ENCODE measurements around the gene NIT1. TPM values are rescaled to one million over a fixed set of nuclear protein-coding genes. Genes with fewer than 3 reads are reported as not detected.

Gene NIT1
- total and polyA plus RNA-seq, 2 donors (not counting 3 experiments of a cell fraction or from before 2014, with no cell fraction given): 20.3 to 26.5 TPM

DNA sequence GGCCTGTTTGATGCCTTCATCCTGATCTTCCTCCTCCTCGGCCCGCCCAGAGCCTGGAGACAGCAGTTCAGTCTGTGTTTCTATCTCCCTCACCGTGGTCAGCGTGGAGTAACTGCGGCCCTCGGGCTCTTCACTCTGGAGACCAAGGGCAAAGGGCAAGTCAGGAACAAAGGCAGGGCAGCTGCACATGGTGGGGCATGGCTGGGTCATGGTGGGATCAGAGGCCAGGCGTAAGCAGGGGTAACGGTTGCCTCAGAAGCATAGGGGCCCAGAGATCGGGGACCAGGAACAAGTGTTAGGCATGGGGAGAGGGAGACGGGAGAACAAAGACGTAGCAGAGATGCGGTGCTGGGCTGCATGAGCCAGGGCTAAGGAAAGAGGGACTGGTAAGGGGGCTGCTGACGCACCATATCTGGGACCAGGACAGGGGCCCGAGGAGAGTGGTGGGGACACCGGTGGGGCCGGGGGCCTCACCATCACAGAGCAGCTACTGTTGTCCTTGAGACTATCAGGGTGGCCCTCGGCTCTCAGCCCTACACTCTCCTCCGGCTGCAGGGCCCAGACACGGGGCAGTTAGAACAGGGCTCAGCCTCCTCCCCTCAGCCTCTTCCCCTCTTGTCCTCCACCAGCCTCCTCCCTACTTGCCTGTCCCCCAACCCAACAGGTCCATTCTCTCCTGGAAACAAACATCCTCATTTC lies 45.0 kb upstream of the NIT1 start:
- H3K9me1 ChIP-seq (replicated peaks; ENCODE audit: control insufficient read depth, extremely low read depth, insufficient read depth, low read length): no peaks in the 10 kb centered on the region
- H4K20me1 ChIP-seq (replicated peaks; ENCODE audit: control insufficient read depth, extremely low read depth, insufficient read depth, low read length): no peaks in the 10 kb centered on the region
- no peak for TF ChIP-seq POLR2A (IDR thresholded peaks at IDR 0.05; ENCODE audit: low read depth, low read length)
- no peak for TF ChIP-seq GATA2 (IDR thresholded peaks at IDR 0.05; ENCODE audit: insufficient read depth, insufficient read length, low read depth, low read length)
- TF ChIP-seq EZH2 (IDR thresholded peaks at IDR 0.05; ENCODE audit: borderline replicate concordance, low read depth, low read length, severe bottlenecking): no peak
- TF ChIP-seq, protein P1, sequence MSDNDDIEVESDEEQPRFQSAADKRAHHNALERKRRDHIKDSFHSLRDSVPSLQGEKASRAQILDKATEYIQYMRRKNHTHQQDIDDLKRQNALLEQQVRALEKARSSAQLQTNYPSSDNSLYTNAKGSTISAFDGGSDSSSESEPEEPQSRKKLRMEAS (IDR thresholded peaks at IDR 0.05; ENCODE audit: insufficient read depth, insufficient read length): no peak
- TF ChIP-seq, protein P2, sequence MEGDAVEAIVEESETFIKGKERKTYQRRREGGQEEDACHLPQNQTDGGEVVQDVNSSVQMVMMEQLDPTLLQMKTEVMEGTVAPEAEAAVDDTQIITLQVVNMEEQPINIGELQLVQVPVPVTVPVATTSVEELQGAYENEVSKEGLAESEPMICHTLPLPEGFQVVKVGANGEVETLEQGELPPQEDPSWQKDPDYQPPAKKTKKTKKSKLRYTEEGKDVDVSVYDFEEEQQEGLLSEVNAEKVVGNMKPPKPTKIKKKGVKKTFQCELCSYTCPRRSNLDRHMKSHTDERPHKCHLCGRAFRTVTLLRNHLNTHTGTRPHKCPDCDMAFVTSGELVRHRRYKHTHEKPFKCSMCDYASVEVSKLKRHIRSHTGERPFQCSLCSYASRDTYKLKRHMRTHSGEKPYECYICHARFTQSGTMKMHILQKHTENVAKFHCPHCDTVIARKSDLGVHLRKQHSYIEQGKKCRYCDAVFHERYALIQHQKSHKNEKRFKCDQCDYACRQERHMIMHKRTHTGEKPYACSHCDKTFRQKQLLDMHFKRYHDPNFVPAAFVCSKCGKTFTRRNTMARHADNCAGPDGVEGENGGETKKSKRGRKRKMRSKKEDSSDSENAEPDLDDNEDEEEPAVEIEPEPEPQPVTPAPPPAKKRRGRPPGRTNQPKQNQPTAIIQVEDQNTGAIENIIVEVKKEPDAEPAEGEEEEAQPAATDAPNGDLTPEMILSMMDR (IDR thresholded peaks at IDR 0.05; ENCODE audit: extremely low read depth in 1 of 2, insufficient read depth in 1 of 2, low read depth in 1 of 2, low read length in 2 of 2): no peak
- no peak for TF ChIP-seq MYC (IDR thresholded peaks at IDR 0.05; ENCODE audit: low read depth, low read length)
- TF ChIP-seq JUN (IDR thresholded peaks at IDR 0.05; ENCODE audit: borderline replicate concordance, insufficient read depth, insufficient read length, low read depth): no peak
- TF ChIP-seq FOS (IDR thresholded peaks at IDR 0.05; ENCODE audit: borderline replicate concordance, insufficient read depth, low read length): no peak
- no peak for TF ChIP-seq POLR2AphosphoS5 (IDR thresholded peaks at IDR 0.05; ENCODE audit: insufficient read depth, low read depth, low read length)
- H3K79me2 ChIP-seq (ENCODE audit: control insufficient read depth, insufficient read depth, low read length): no peaks in the 10 kb centered on the region
- no peaks in the 10 kb centered on the region for H3K4me1 ChIP-seq (ENCODE audit: control insufficient read depth, extremely low read depth, insufficient read depth, low read length)
- no peaks in the 10 kb centered on the region for H3K36me3 ChIP-seq (ENCODE audit: control insufficient read depth in 2 of 2, extremely low read depth in 1 of 2, insufficient read depth in 2 of 2, low read length in 2 of 2)
- intact Hi-C loops (cut with micrococcal nuclease) (no loop called here), dilution Hi-C loops (cut with MboI; ENCODE audit: extremely low pct_ligation_motif_present, low sequenced_read_pairs) (no loop called here)
- H2AFZ ChIP-seq (ENCODE audit: low read depth, low read length): no peak overlapping the region
- POLR2A ChIA-PET: no interaction called here
- FAIRE-seq (no peak), DNase-seq (ENCODE audit: low read depth, low spot score) (no peak)
- H3K27ac ChIP-seq (ENCODE audit: insufficient read depth, low read depth, low read length): no peak overlapping the region
- H3K9me3 ChIP-seq (replicated peaks; ENCODE audit: control insufficient read depth, insufficient read depth, low read length): no peaks in the 10 kb centered on the region
- H3K4me2 ChIP-seq (ENCODE audit: insufficient read depth, low read length): no peak overlapping the region
- no peak overlapping the region for H3K4me3 ChIP-seq (replicated peaks in 1 of 3; ENCODE audit: insufficient read depth in 1 of 3, low read depth in 1 of 3, low read length in 3 of 3)
- no TSS peak for BruUV-seq (replicated peaks)
- no peaks in the 10 kb centered on the region for H3K27me3 ChIP-seq (ENCODE audit: control insufficient read depth in 2 of 2, insufficient read depth in 2 of 2, low read length in 2 of 2)
- CTCF ChIA-PET: no interaction called here
- H3K9ac ChIP-seq (replicated peaks; ENCODE audit: extremely low read depth, insufficient read depth, low read length): no peak overlapping the region

Measured in endothelial cell of umbilical vein (primary cell).